Uterus (tissue), 2 donors: ENCODE measurements around the gene GRIK4.

ENCODE experiments used
- CTCF ChIP-seq, 4 experiments: fragments of 200-600 bp in 2 of 4; fragments of 450-650 bp in 2 of 4; sonication (generic) in 2 of 4; IDR thresholded peaks; one replicate each; pipeline ENCODE4 v1.5.1; 2016 to 2019; ENCODE audit warnings: antibody characterized with exemption in 4 of 4, mild to moderate bottlenecking in 2 of 4, moderate library complexity in 1 of 4
- POLR2A ChIP-seq, 2 donors: fragments of 450-650 bp; IDR thresholded peaks; one replicate each; pipeline ENCODE4 v1.6.1; 2016; ENCODE audit warnings: antibody characterized with exemption in 2 of 2, mild to moderate bottlenecking in 1 of 2, moderate library complexity in 1 of 2

- TF ChIP-seq CTCF (IDR thresholded peaks at IDR 0.05) (no peak), POLR2A (IDR thresholded peaks at IDR 0.05) (no peak)
These were observed 62.3 kb downstream of the GRIK4 start for GRCh38 chr11:120573756-120574354.
